C4-2B (cell line): ENCODE results near the gene CMTM3.

Experiments
- H3K27ac ChIP-seq: fragments of 450-650 bp; 2 replicates; pipeline ENCODE4 v1.5.1; 2017
- ZFX ChIP-seq: fragments of 450-650 bp; IDR thresholded peaks from 2 replicates; pipeline ENCODE4 v1.6.1; 2017
- TF ChIP-seq, protein P1 (sequence below): fragments of 450-650 bp; conservative IDR thresholded peaks from 2 replicates; pipeline ENCODE4 v1.5.1; 2017; ENCODE audit warnings: mild to moderate bottlenecking

The CMTM3 gene

GRCh38 chr16:66574531-66574930, 30.0 kb upstream of the CMTM3 start:
- TF ChIP-seq, protein P1, sequence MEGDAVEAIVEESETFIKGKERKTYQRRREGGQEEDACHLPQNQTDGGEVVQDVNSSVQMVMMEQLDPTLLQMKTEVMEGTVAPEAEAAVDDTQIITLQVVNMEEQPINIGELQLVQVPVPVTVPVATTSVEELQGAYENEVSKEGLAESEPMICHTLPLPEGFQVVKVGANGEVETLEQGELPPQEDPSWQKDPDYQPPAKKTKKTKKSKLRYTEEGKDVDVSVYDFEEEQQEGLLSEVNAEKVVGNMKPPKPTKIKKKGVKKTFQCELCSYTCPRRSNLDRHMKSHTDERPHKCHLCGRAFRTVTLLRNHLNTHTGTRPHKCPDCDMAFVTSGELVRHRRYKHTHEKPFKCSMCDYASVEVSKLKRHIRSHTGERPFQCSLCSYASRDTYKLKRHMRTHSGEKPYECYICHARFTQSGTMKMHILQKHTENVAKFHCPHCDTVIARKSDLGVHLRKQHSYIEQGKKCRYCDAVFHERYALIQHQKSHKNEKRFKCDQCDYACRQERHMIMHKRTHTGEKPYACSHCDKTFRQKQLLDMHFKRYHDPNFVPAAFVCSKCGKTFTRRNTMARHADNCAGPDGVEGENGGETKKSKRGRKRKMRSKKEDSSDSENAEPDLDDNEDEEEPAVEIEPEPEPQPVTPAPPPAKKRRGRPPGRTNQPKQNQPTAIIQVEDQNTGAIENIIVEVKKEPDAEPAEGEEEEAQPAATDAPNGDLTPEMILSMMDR, result no peak
- no peak for TF ChIP-seq ZFX
- no peak overlapping the region for H3K27ac ChIP-seq

- TF ChIP-seq ZFX, result no peak
- TF ChIP-seq, protein P1, result no peak
- H3K27ac ChIP-seq, result no peak overlapping the region
Observed at GRCh38 chr16:66575060-66575459, 29.4 kb upstream of the CMTM3 start.

DNA sequence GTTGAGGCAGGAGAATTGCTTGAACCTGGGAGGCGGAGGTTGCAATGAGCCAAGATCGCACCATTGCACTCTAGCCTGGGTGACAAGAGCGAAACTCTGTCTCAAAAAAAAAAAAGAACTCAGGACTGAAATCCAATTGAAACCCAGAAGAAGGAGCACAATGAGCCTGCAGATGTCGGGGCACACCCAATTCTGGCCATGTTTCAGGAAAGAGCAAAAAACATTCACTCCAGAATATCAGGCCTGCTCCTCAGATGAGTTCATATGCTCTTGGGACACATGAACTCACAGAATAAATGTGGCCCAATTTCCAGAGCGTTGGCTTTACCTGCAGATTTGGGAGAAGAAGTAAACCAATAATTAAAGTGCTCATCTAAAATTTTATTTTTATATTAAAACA, 28.2 kb upstream of the CMTM3 start:
- no peak for TF ChIP-seq ZFX
- TF ChIP-seq, protein P1, result no peak
- H3K27ac ChIP-seq, result no peak overlapping the region

DNA sequence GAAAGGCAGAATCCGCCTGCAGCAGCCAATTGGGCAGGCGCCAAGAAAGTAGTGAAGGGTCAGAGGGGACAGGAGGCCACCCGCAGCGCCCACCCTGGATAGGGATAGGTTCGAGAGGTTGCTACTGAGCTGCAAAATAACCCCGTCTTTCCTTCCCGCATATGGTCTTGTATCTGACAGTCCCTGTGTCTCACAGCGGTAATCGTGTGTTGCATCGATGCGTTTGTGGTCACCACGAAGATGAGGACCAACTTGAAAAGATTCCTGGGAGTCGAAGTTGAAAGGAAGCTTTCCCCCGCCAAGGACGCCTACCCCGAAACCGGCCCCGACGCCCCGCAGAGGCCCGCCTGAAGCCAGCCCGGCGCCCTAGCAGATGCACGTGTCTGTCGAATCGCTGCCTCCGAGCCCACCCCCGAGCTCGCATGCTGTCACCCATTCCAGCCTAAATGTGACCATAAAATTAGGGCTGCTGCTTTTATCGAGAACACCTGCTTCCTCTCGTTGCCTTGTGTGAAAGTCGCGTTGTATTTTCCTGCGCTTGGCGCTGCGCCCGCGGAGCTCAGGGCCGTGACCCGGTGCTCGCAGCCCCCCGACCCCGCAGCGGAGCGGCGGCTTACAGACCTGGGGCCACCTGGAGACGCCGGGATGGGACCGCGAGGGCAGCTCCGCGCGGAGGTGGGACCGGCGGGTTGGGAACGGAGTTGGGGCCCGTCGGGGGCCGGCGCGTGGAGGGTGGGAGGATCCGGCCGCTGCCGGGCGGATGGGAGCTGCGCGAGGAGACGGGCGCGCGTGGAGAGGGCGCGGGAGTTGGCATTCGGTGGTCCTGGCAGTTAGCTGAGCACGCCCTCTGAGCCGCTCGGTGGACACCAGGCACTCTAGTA, 25.6 kb upstream of the CMTM3 start, which contains the start of gene CMTM2:
Gene CMTM2, plus strand, starts transcription at position 813 of the 881 bp plus-strand sequence. CDS start 145 bp downstream, outside the sequence.
- no peak for TF ChIP-seq ZFX
- TF ChIP-seq, protein P1, result no peak

GRCh38 chr16:66580605-66581209, 23.8 kb upstream of the CMTM3 start:
- TF ChIP-seq, protein P1, result no peak; the same call in 1 of the 2 replicates
- peak overlapping the region; percentile 31 for H3K27ac ChIP-seq

More for the DNA sequence above, 25.6 kb upstream of the CMTM3 start, which contains the start of gene CMTM2:
- H3K27ac ChIP-seq, result peak within 1 kb of the TSS; percentile 31

DNA sequence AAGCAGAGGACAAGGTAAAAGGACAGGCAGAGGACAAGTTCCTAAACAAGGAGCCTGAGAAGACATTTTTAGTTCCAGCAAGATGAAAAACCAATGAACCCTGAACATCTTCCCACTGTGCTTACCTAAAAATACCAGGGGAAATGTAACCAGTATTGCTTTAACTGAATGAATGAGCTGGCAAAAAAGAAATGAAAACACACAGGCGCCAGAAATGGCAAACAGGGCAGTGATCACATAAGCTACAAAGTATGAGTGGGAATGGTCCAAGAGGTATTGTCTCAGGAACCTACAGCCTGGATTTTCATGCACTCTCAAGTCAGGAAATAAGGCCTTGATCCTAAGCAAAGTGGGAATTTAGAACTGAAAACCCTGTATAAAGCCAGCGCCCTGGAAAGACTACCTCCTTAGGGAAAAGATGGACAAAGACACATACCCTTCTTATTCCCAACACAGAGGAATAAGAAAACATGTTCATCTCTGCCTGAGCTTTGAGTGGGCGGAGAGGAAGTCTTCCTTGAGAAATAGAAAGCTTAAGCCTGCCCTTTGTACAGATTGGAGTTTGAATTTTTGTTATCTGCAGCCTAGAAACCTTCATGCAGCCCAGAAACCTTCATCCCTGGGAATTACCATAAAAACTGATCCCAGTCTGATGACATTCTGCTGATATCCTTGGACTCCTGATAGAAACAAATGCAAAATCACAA, 23.1 kb upstream of the CMTM3 start:
- no peak overlapping the region; the same call in 1 of the 2 replicates for H3K27ac ChIP-seq
- TF ChIP-seq, protein P1, result no peak
- TF ChIP-seq ZFX, result no peak
